KOPT-K1 (cell line): ENCODE measurements around the gene ADAM11.
"Not testable (repeated sequence)": the region's sequence is repeated elsewhere in the genome, so short reads cannot be mapped to it uniquely, and the experiment has no call there.

Experiments used
- H3K27ac ChIP-seq: fragments of 200-600 bp; sonication (generic); 2 replicates; pipeline ENCODE4 v1.5.1; 2016; ENCODE audit warnings: antibody characterized with exemption, mild to moderate bottlenecking, low read depth, low read length; ENCODE audit not compliant: poor library complexity, severe bottlenecking
- H3K36me3 ChIP-seq: fragments of 200-600 bp; sonication (generic); 2 replicates; pipeline ENCODE4 v1.5.1; 2017; ENCODE audit warnings: antibody characterized with exemption, mild to moderate bottlenecking, low read length, moderate library complexity; ENCODE audit not compliant: insufficient read depth
- H3K9me3 ChIP-seq: fragments of 200-600 bp; sonication (generic); 2 replicates; pipeline ENCODE4 v1.5.1; 2017; ENCODE audit warnings: antibody characterized with exemption, low read length, mild to moderate bottlenecking; ENCODE audit not compliant: insufficient read depth, poor library complexity, severe bottlenecking

ADAM11 gene

GRCh38 chr17:44818508-44818907 lies 59.7 kb downstream of the ADAM11 start:
- H3K9me3 ChIP-seq, H3K36me3 ChIP-seq, H3K27ac ChIP-seq: not testable (repeated sequence)

GRCh38 chr17:44820631-44821212 lies 61.9 kb downstream of the ADAM11 start:
- H3K9me3 ChIP-seq: no peaks in the 10 kb centered on the region
- no peak overlapping the region for H3K27ac ChIP-seq
- H3K36me3 ChIP-seq: no peaks in the 10 kb centered on the region; the same call in 1 of the 2 replicates

GRCh38 chr17:44825236-44825635 lies 66.4 kb downstream of the ADAM11 start:
- H3K9me3 ChIP-seq, H3K27ac ChIP-seq, H3K36me3 ChIP-seq: not testable (repeated sequence)

DNA sequence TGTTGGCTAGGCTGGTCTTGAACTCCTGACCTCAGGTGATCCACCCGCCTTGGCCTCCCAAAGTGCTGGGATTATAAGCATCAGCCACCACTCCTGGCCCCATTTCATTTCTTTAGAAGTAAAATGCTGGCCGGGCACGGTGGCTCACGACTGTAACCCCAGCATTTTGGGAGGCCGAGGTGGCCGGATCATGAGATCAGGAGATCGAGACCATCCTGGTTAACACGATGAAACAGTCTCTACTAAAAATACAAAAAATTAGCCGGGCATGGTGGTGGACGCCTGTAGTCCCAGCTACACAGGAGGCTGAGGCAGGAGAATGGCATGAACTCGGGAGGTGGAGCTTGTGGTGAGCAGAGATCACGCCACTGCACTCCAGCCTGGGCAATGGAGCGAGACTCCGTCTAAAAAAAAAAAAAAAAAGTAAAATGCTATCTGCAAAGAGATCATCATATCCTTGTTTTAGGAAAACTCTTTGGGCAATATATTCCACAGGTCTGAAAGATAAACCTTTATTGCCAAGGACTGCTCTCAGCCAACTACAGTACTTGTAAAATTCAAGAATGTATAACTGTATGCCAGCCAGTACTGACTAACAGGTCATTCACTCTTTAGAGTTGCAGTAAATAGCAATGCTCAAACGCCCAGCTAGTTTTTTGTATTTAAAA lies 67.5 kb downstream of the ADAM11 start:
- Histone ChIP-seq H3K36me3 (no peaks in the 10 kb centered on the region), H3K27ac (no peak overlapping the region), H3K9me3 (no peaks in the 10 kb centered on the region)

GRCh38 chr17:44827863-44828262 lies 69.1 kb downstream of the ADAM11 start:
- Histone ChIP-seq H3K9me3 (no peaks in the 10 kb centered on the region), H3K36me3 (no peaks in the 10 kb centered on the region), H3K27ac (no peak overlapping the region)

GRCh38 chr17:44828919-44829522 lies 70.2 kb downstream of the ADAM11 start:
- no peaks in the 10 kb centered on the region for H3K36me3 ChIP-seq
- no peaks in the 10 kb centered on the region for H3K9me3 ChIP-seq
- H3K27ac ChIP-seq: peak overlapping the region; percentile 51

- Histone ChIP-seq H3K27ac (peak within 1 kb of the TSS; percentile 51), H3K9me3 (no peaks in the 10 kb centered on the region), H3K36me3 (no peaks in the 10 kb centered on the region)
Observed at GRCh38 chr17:44829523-44830358, 71.0 kb downstream of the ADAM11 start, which contains the start of gene GJC1. Gene GJC1, minus strand, starts transcription at chr17:44830287. Its CDS starts 24,470 bp downstream, at chr17:44805817.

- no peaks in the 10 kb centered on the region for H3K36me3 ChIP-seq
- H3K27ac ChIP-seq: peak overlapping the region; percentile 51
Observed at GRCh38 chr17:44830359-44831288, 71.8 kb downstream of the ADAM11 start.

GRCh38 chr17:44831371-44831770 lies 72.6 kb downstream of the ADAM11 start:
- Histone ChIP-seq H3K36me3 (no peaks in the 10 kb centered on the region), H3K9me3 (no peaks in the 10 kb centered on the region), H3K27ac (no peak overlapping the region)

More at GRCh38 chr17:44830359-44831288, 71.8 kb downstream of the ADAM11 start:
- H3K9me3 ChIP-seq: no peaks in the 10 kb centered on the region
